GM23338 (cell line): ENCODE data around the gene SH2D1A. TPM values are rescaled to one million over a fixed set of nuclear protein-coding genes. Genes with fewer than 3 reads are reported as not detected.

Source experiments
- EZH2phosphoT487 ChIP-seq: fragments of 200-600 bp; sonication (generic); IDR thresholded peaks from one replicate; pipeline ENCODE4 v1.8.1; 2018; ENCODE audit warnings: antibody characterized with exemption; ENCODE audit not compliant: unreplicated experiment
- POLR2AphosphoS5 ChIP-seq: IDR thresholded peaks from 2 replicates; pipeline ENCODE4 v1.6.1; 2016; ENCODE audit warnings: antibody characterized with exemption, low read depth
- polyA plus RNA-seq: library from polyadenylated mRNA; unstranded; fragments of >200 nt; fragmentation: Nextera tagmentation; extraction: Ambion mirVana; gene quantifications from 2 replicates; pipeline ENCODE4 v1.2.1, GENCODE V29; 2016
- total RNA-seq: library from RNA; depleted of rRNA; stranded (reverse); fragments of >200 nt; shearing (Covaris generic); gene quantifications from 2 replicates; pipeline ENCODE4 v1.2.3, GENCODE V29; 2014
- TF ChIP-seq, protein P1 (sequence below): fragments of 250-450 bp; sonication (Bioruptor Pico); IDR thresholded peaks from 2 replicates; pipeline ENCODE4 v1.5.0; 2020; ENCODE audit warnings: mild to moderate bottlenecking, moderate library complexity
- TF ChIP-seq, protein P2 (sequence below): IDR thresholded peaks from one replicate; pipeline ENCODE4 v1.6.1; 2018; ENCODE audit warnings: antibody characterized with exemption; ENCODE audit not compliant: unreplicated experiment
- TF ChIP-seq, protein P3 (sequence below), 2 experiments: fragments of 200-600 bp in 1 of 2; sonication (generic) in 1 of 2; conservative IDR thresholded peaks; 2 replicates each; pipeline versions ENCODE4 v1.5.1 to v1.6.1; 2016 to 2017; ENCODE audit warnings: antibody characterized with exemption in 2 of 2, low read depth in 2 of 2, mild to moderate bottlenecking in 2 of 2, moderate library complexity in 1 of 2
- TF ChIP-seq, protein P4 (sequence below): IDR thresholded peaks from 2 replicates; pipeline ENCODE4 v1.6.1; 2016; ENCODE audit warnings: antibody characterized with exemption

SH2D1A gene
- total and polyA plus RNA-seq, 2 experiments from 2014 or later, result not detected

DNA sequence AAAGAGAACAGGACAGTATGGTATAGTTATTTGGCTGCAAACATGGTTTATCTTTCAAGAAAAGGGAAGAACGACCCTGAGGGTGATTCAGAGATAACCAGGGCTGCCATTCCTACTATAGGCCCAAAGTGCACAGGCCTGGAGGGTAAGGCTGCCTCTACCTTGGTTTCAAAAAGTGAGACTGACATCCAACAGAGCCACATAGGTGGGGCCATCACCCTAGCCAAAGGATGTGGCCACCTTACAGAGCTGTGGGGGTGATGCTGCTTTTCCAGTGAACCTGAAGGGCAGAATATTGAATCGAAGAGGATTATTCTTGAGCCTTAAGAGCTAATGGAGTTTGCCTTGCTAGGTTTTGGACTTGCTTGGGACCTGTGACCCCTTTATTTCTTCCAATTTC is 15.7 kb downstream of the SH2D1A start (continued):
- TF ChIP-seq, protein P1, sequence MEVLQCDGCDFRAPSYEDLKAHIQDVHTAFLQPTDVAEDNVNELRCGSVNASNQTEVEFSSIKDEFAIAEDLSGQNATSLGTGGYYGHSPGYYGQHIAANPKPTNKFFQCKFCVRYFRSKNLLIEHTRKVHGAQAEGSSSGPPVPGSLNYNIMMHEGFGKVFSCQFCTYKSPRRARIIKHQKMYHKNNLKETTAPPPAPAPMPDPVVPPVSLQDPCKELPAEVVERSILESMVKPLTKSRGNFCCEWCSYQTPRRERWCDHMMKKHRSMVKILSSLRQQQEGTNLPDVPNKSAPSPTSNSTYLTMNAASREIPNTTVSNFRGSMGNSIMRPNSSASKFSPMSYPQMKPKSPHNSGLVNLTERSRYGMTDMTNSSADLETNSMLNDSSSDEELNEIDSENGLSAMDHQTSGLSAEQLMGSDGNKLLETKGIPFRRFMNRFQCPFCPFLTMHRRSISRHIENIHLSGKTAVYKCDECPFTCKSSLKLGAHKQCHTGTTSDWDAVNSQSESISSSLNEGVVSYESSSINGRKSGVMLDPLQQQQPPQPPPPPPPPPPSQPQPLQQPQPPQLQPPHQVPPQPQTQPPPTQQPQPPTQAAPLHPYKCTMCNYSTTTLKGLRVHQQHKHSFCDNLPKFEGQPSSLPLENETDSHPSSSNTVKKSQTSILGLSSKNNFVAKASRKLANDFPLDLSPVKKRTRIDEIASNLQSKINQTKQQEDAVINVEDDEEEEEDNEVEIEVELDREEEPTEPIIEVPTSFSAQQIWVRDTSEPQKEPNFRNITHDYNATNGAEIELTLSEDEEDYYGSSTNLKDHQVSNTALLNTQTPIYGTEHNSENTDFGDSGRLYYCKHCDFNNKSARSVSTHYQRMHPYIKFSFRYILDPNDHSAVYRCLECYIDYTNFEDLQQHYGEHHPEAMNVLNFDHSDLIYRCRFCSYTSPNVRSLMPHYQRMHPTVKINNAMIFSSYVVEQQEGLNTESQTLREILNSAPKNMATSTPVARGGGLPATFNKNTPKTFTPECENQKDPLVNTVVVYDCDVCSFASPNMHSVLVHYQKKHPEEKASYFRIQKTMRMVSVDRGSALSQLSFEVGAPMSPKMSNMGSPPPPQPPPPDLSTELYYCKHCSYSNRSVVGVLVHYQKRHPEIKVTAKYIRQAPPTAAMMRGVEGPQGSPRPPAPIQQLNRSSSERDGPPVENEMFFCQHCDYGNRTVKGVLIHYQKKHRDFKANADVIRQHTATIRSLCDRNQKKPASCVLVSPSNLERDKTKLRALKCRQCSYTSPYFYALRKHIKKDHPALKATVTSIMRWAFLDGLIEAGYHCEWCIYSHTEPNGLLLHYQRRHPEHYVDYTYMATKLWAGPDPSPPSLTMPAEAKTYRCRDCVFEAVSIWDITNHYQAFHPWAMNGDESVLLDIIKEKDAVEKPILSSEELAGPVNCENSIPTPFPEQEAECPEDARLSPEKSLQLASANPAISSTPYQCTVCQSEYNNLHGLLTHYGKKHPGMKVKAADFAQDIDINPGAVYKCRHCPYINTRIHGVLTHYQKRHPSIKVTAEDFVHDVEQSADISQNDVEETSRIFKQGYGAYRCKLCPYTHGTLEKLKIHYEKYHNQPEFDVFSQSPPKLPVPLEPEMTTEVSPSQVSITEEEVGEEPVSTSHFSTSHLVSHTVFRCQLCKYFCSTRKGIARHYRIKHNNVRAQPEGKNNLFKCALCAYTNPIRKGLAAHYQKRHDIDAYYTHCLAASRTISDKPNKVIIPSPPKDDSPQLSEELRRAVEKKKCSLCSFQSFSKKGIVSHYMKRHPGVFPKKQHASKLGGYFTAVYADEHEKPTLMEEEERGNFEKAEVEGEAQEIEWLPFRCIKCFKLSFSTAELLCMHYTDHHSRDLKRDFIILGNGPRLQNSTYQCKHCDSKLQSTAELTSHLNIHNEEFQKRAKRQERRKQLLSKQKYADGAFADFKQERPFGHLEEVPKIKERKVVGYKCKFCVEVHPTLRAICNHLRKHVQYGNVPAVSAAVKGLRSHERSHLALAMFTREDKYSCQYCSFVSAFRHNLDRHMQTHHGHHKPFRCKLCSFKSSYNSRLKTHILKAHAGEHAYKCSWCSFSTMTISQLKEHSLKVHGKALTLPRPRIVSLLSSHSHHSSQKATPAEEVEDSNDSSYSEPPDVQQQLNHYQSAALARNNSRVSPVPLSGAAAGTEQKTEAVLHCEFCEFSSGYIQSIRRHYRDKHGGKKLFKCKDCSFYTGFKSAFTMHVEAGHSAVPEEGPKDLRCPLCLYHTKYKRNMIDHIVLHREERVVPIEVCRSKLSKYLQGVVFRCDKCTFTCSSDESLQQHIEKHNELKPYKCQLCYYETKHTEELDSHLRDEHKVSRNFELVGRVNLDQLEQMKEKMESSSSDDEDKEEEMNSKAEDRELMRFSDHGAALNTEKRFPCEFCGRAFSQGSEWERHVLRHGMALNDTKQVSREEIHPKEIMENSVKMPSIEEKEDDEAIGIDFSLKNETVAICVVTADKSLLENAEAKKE (CRISPR knock-in tag), result no peak
- TF ChIP-seq, protein P2, sequence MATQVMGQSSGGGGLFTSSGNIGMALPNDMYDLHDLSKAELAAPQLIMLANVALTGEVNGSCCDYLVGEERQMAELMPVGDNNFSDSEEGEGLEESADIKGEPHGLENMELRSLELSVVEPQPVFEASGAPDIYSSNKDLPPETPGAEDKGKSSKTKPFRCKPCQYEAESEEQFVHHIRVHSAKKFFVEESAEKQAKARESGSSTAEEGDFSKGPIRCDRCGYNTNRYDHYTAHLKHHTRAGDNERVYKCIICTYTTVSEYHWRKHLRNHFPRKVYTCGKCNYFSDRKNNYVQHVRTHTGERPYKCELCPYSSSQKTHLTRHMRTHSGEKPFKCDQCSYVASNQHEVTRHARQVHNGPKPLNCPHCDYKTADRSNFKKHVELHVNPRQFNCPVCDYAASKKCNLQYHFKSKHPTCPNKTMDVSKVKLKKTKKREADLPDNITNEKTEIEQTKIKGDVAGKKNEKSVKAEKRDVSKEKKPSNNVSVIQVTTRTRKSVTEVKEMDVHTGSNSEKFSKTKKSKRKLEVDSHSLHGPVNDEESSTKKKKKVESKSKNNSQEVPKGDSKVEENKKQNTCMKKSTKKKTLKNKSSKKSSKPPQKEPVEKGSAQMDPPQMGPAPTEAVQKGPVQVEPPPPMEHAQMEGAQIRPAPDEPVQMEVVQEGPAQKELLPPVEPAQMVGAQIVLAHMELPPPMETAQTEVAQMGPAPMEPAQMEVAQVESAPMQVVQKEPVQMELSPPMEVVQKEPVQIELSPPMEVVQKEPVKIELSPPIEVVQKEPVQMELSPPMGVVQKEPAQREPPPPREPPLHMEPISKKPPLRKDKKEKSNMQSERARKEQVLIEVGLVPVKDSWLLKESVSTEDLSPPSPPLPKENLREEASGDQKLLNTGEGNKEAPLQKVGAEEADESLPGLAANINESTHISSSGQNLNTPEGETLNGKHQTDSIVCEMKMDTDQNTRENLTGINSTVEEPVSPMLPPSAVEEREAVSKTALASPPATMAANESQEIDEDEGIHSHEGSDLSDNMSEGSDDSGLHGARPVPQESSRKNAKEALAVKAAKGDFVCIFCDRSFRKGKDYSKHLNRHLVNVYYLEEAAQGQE, result no peak
- TF ChIP-seq POLR2AphosphoS5 (no peak), EZH2phosphoT487 (no peak)
- TF ChIP-seq, protein P3, sequence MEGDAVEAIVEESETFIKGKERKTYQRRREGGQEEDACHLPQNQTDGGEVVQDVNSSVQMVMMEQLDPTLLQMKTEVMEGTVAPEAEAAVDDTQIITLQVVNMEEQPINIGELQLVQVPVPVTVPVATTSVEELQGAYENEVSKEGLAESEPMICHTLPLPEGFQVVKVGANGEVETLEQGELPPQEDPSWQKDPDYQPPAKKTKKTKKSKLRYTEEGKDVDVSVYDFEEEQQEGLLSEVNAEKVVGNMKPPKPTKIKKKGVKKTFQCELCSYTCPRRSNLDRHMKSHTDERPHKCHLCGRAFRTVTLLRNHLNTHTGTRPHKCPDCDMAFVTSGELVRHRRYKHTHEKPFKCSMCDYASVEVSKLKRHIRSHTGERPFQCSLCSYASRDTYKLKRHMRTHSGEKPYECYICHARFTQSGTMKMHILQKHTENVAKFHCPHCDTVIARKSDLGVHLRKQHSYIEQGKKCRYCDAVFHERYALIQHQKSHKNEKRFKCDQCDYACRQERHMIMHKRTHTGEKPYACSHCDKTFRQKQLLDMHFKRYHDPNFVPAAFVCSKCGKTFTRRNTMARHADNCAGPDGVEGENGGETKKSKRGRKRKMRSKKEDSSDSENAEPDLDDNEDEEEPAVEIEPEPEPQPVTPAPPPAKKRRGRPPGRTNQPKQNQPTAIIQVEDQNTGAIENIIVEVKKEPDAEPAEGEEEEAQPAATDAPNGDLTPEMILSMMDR (conservative IDR thresholded peaks at IDR 0.05; ENCODE audit: low read depth in 2 of 2), result no peak
- TF ChIP-seq, protein P4, sequence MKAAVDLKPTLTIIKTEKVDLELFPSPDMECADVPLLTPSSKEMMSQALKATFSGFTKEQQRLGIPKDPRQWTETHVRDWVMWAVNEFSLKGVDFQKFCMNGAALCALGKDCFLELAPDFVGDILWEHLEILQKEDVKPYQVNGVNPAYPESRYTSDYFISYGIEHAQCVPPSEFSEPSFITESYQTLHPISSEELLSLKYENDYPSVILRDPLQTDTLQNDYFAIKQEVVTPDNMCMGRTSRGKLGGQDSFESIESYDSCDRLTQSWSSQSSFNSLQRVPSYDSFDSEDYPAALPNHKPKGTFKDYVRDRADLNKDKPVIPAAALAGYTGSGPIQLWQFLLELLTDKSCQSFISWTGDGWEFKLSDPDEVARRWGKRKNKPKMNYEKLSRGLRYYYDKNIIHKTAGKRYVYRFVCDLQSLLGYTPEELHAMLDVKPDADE, result no peak
